Measurements from ENCODE around the gene KIAA1217.

KIAA1217 gene

GRCh38 chr10:24446739-24447138, 237.8 kb downstream of the KIAA1217 start:
- H3K4me1 Mint-ChIP-seq (ENCODE audit: low read depth), result no peaks in the 10 kb centered on the region
- H3K36me3 Mint-ChIP-seq (ENCODE audit: low read depth), result no peaks in the 10 kb centered on the region
- no peaks in the 10 kb centered on the region for H3K27me3 Mint-ChIP-seq
- H3K4me3 Mint-ChIP-seq, result no peak overlapping the region
- H3K27ac Mint-ChIP-seq, result no peak overlapping the region
- H3K9me3 Mint-ChIP-seq, result no peaks in the 10 kb centered on the region
- intact Hi-C loops (cut with micrococcal nuclease), result no loop called here

GRCh38 chr10:24448351-24448999, 239.5 kb downstream of the KIAA1217 start:
- intact Hi-C loops (cut with micrococcal nuclease), result no loop called here

GRCh38 chr10:24449321-24449740, 240.4 kb downstream of the KIAA1217 start:
- Mint-ChIP-seq H3K27me3 (no peaks in the 10 kb centered on the region), H3K4me1 (ENCODE audit: low read depth) (no peaks in the 10 kb centered on the region), H3K4me3 (no peak overlapping the region), H3K36me3 (ENCODE audit: low read depth) (no peaks in the 10 kb centered on the region), H3K27ac (no peak overlapping the region), H3K9me3 (no peaks in the 10 kb centered on the region)
- intact Hi-C loops (cut with micrococcal nuclease), result no loop called here

More at GRCh38 chr10:24448351-24448999, 239.5 kb downstream of the KIAA1217 start:
- Mint-ChIP-seq H3K4me3 (no peak overlapping the region), H3K36me3 (ENCODE audit: low read depth) (no peaks in the 10 kb centered on the region), H3K4me1 (ENCODE audit: low read depth) (no peaks in the 10 kb centered on the region), H3K9me3 (no peaks in the 10 kb centered on the region), H3K27me3 (no peaks in the 10 kb centered on the region), H3K27ac (no peak overlapping the region)

GRCh38 chr10:24449769-24450310, 240.9 kb downstream of the KIAA1217 start:
- Mint-ChIP-seq H3K4me3 (no peak overlapping the region), H3K36me3 (ENCODE audit: low read depth) (no peaks in the 10 kb centered on the region), H3K27me3 (no peaks in the 10 kb centered on the region), H3K27ac (no peak overlapping the region), H3K4me1 (ENCODE audit: low read depth) (no peaks in the 10 kb centered on the region), H3K9me3 (no peaks in the 10 kb centered on the region)
- intact Hi-C loops (cut with micrococcal nuclease), result no loop called here

GRCh38 chr10:24451325-24451820, 242.4 kb downstream of the KIAA1217 start:
- Mint-ChIP-seq H3K4me1 (ENCODE audit: low read depth) (no peaks in the 10 kb centered on the region), H3K9me3 (no peaks in the 10 kb centered on the region), H3K36me3 (ENCODE audit: low read depth) (no peaks in the 10 kb centered on the region), H3K27me3 (no peaks in the 10 kb centered on the region), H3K4me3 (no peak overlapping the region), H3K27ac (no peak overlapping the region)
- intact Hi-C loops (cut with micrococcal nuclease), result no loop called here

GRCh38 chr10:24452030-24452429, 243.1 kb downstream of the KIAA1217 start:
- no peak overlapping the region for H3K4me3 Mint-ChIP-seq
- intact Hi-C loops (cut with micrococcal nuclease), result no loop called here
- H3K36me3 Mint-ChIP-seq (ENCODE audit: low read depth), result no peaks in the 10 kb centered on the region
- H3K4me1 Mint-ChIP-seq (ENCODE audit: low read depth), result no peaks in the 10 kb centered on the region
- H3K27ac Mint-ChIP-seq, result no peak overlapping the region
- no peaks in the 10 kb centered on the region for H3K27me3 Mint-ChIP-seq
- no peaks in the 10 kb centered on the region for H3K9me3 Mint-ChIP-seq

- H3K4me1 Mint-ChIP-seq (ENCODE audit: low read depth), result no peaks in the 10 kb centered on the region
- H3K27ac Mint-ChIP-seq, result no peak overlapping the region
- no peaks in the 10 kb centered on the region for H3K36me3 Mint-ChIP-seq (ENCODE audit: low read depth)
- intact Hi-C loops (cut with micrococcal nuclease), result no loop called here
- H3K27me3 Mint-ChIP-seq, result no peaks in the 10 kb centered on the region
- H3K4me3 Mint-ChIP-seq, result no peak overlapping the region
- no peaks in the 10 kb centered on the region for H3K9me3 Mint-ChIP-seq
Measured at GRCh38 chr10:24453404-24453830, 244.5 kb downstream of the KIAA1217 start.

GRCh38 chr10:24453973-24454372, 245.0 kb downstream of the KIAA1217 start:
- Mint-ChIP-seq H3K9me3 (no peaks in the 10 kb centered on the region), H3K27ac (no peak overlapping the region), H3K27me3 (no peaks in the 10 kb centered on the region), H3K4me3 (no peak overlapping the region), H3K4me1 (ENCODE audit: low read depth) (no peaks in the 10 kb centered on the region), H3K36me3 (ENCODE audit: low read depth) (no peaks in the 10 kb centered on the region)
- intact Hi-C loops (cut with micrococcal nuclease), result no loop called here

GRCh38 chr10:24455447-24455846, 246.5 kb downstream of the KIAA1217 start:
- Mint-ChIP-seq H3K36me3 (ENCODE audit: low read depth) (no peaks in the 10 kb centered on the region), H3K9me3 (no peaks in the 10 kb centered on the region), H3K4me1 (ENCODE audit: low read depth) (no peaks in the 10 kb centered on the region), H3K4me3 (no peak overlapping the region), H3K27ac (no peak overlapping the region), H3K27me3 (no peaks in the 10 kb centered on the region)
- intact Hi-C loops (cut with micrococcal nuclease), result no loop called here

GRCh38 chr10:24456322-24456721, 247.4 kb downstream of the KIAA1217 start:
- H3K27me3 Mint-ChIP-seq, result no peaks in the 10 kb centered on the region

GRCh38 chr10:24457661-24458318, 248.9 kb downstream of the KIAA1217 start:
- Mint-ChIP-seq H3K36me3 (ENCODE audit: low read depth) (no peaks in the 10 kb centered on the region), H3K27ac (no peak overlapping the region), H3K4me1 (ENCODE audit: low read depth) (no peaks in the 10 kb centered on the region), H3K27me3 (no peaks in the 10 kb centered on the region), H3K9me3 (no peaks in the 10 kb centered on the region), H3K4me3 (no peak overlapping the region)
- intact Hi-C loops (cut with micrococcal nuclease), result no loop called here

More at GRCh38 chr10:24456322-24456721, 247.4 kb downstream of the KIAA1217 start:
- Mint-ChIP-seq H3K4me1 (ENCODE audit: low read depth) (no peaks in the 10 kb centered on the region), H3K27ac (no peak overlapping the region), H3K9me3 (no peaks in the 10 kb centered on the region), H3K36me3 (ENCODE audit: low read depth) (no peaks in the 10 kb centered on the region), H3K4me3 (no peak overlapping the region)
- intact Hi-C loops (cut with micrococcal nuclease), result no loop called here

GRCh38 chr10:24459836-24460235, 250.9 kb downstream of the KIAA1217 start:
- Mint-ChIP-seq H3K27me3 (no peaks in the 10 kb centered on the region), H3K4me1 (ENCODE audit: low read depth) (no peaks in the 10 kb centered on the region), H3K4me3 (no peak overlapping the region), H3K27ac (no peak overlapping the region), H3K9me3 (no peaks in the 10 kb centered on the region), H3K36me3 (ENCODE audit: low read depth) (no peaks in the 10 kb centered on the region)
- intact Hi-C loops (cut with micrococcal nuclease), result no loop called here

- intact Hi-C loops (cut with micrococcal nuclease), result no loop called here
- Mint-ChIP-seq H3K4me3 (no peak overlapping the region), H3K9me3 (no peaks in the 10 kb centered on the region), H3K27ac (no peak overlapping the region), H3K36me3 (ENCODE audit: low read depth) (no peaks in the 10 kb centered on the region), H3K4me1 (ENCODE audit: low read depth) (no peaks in the 10 kb centered on the region), H3K27me3 (no peaks in the 10 kb centered on the region)
Measured at GRCh38 chr10:24462291-24462813, 253.4 kb downstream of the KIAA1217 start.

GRCh38 chr10:24462889-24463552, 254.1 kb downstream of the KIAA1217 start:
- H3K27me3 Mint-ChIP-seq, result no peaks in the 10 kb centered on the region
- no peaks in the 10 kb centered on the region for H3K36me3 Mint-ChIP-seq (ENCODE audit: low read depth)
- no peaks in the 10 kb centered on the region for H3K9me3 Mint-ChIP-seq
- no peak overlapping the region for H3K27ac Mint-ChIP-seq
- H3K4me3 Mint-ChIP-seq, result no peak overlapping the region
- intact Hi-C loops (cut with micrococcal nuclease), result no loop called here
- no peaks in the 10 kb centered on the region for H3K4me1 Mint-ChIP-seq (ENCODE audit: low read depth)
